Endometrial microvascular endothelial cells (primary cell): ENCODE measurements around the gene HLA-DMA. TPM values are rescaled to one million over a fixed set of nuclear protein-coding genes. Genes with fewer than 3 reads are reported as not detected.
"Not testable (repeated sequence)": the region's sequence is repeated elsewhere in the genome, so short reads cannot be mapped to it uniquely, and the experiment has no call there.

Experiments
- in situ Hi-C: cut with HindIII; loops from 2 replicates; pipeline ENCODE4 v1.10.0; 2017; ENCODE audit warnings: low sequenced_read_pairs, low pct_unique_long_range_greater_than_20kb; ENCODE audit errors: inconsistent ontology term
- total RNA-seq: library from RNA; depleted of rRNA; stranded (reverse); fragments of >200 nt; gene quantifications from one replicate; pipeline ENCODE4 v1.2.3, GENCODE V29; 2015; ENCODE audit errors: inconsistent ontology term

Gene HLA-DMA
- total RNA-seq, 1 donor from 2014 or later, result 7.3 TPM

GRCh38 chr6:32942555-32943123 is 10.3 kb downstream of the HLA-DMA start:
- in situ Hi-C loops, result not testable (repeated sequence)

DNA sequence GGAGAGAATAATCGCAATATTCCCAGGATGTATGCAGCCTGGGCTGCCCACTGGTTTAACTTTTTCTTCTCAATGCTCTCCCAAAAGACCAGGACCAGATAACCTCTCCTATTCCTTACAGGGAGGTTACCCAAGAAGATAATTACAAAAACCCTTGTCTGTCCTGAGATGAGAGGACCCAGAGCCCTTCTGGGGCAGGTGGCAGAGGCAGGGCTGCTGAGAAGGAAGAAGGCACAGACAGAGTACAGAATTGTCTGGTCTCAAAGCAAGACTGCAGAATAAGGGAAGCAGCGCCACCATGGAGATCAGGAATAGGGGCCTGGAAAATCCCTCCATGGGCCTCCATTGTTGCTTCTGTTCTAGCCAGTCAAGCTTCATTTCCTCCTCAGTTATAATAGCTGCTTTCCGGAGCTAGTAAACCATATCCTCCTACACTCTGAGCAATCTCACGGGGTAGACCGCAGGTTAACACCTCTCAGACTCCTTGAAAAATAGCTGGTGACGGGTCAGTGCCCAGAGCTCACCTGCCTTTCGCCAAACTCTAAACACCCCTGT is 11.6 kb downstream of the HLA-DMA start:
- in situ Hi-C loops, result no loop called here

DNA sequence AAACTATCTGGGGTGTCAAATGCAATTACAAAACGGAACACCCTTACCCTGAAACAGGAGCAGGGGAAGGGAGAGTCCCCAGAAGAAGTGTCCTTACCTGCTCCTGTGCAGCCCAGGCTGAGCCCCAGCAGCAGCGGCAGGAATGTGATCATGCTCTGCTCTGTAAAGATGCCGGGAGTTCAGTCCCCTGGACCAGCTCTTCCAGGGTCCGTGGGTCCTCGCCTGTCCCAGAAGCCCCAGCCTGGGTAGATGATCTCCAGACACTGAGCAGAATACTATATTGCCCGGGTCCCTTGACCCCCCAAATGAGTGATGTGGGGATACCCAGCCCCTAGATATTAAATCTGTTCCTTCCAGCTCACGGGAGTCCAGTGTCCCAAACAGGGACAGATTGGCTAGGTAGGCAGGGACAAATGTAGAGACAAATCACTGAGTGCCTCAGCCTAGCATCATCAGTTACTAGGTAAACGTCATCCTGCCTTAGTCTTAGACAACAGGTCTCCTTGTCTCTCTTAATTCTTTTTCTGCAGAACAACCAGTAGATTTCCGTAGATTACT is 12.2 kb downstream of the HLA-DMA start, which contains the start of gene HLA-DMB:
Gene HLA-DMB, minus strand, starts transcription at position 373 of the 558 bp plus-strand sequence. Its CDS starts 221 bp downstream, at position 152.
- in situ Hi-C loops, result no loop called here

DNA sequence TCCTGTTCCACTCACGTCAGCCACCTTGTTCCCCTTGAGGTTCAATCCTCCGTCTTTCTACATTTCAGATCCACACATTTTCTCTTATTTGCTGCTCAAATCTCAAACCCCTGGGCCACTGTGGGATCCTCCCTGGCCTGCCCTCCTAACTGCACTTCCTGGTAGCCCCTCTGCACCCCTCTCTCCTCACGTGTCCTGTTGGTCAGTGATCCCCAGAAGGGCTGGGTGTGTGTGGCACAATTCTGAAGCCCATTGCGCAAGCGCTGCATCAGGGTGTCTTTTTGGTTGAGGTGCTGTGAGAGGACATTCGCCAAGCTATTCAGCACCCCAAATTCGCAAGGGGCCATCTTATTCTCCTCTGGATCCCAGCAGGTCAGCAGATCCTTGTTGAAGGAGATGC is 14.4 kb downstream of the HLA-DMA start:
- in situ Hi-C loops, result no loop called here

- in situ Hi-C loops, result no loop called here
Measured at GRCh38 chr6:32937230-32937633, 15.7 kb downstream of the HLA-DMA start.

- in situ Hi-C loops, result no loop called here
Measured at GRCh38 chr6:32936239-32937152, 16.4 kb downstream of the HLA-DMA start.

- in situ Hi-C loops, result no loop called here
Measured at GRCh38 chr6:32935551-32936238, 17.2 kb downstream of the HLA-DMA start.

- in situ Hi-C loops, result no loop called here
Measured at GRCh38 chr6:32933661-32934085, 19.2 kb downstream of the HLA-DMA start.

DNA sequence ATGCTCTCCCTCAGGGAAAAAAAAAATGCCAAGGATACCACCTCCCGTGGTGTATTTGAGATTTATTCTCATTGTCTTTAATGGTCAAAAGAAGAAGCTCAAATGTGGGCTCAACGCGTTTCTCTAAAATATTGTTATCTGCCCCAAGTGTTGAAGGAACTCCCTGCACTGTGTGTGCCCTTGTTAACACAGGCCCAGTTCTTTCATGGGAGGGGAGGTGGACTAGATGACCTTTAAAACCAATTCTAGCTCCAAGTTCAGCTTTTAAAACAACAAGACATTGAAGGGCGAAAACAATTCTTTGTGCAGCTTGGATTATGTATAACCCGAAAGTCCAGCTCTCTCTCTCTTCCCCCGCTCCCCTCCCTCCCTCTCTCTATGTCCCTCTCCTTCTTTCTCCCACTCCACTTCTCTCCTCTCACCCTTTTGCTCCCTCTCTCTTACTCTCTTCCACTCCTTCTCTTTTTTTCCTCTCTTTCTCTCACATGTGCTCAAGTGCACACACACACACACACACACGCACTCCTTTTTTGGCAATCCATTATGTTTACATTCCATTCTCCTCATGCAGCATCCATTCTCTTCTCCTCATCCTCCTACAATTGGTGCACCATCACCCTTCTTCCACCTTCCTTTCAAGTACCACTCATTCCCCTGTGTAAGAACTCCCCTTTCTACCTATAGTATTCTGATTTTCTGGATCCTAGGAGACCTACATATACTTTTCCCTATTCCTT is 20.6 kb downstream of the HLA-DMA start:
- in situ Hi-C loops, result no loop called here

GRCh38 chr6:32931211-32931610 is 21.7 kb downstream of the HLA-DMA start:
- in situ Hi-C loops, result no loop called here

GRCh38 chr6:32922083-32922482 is 30.8 kb downstream of the HLA-DMA start:
- in situ Hi-C loops, result no loop called here

- in situ Hi-C loops, result no loop called here
Measured at GRCh38 chr6:32920715-32921114, 32.2 kb downstream of the HLA-DMA start.

GRCh38 chr6:32912951-32913350 is 39.9 kb downstream of the HLA-DMA start:
- in situ Hi-C loops, result no loop called here

- in situ Hi-C loops, result no loop called here
Measured at GRCh38 chr6:32908897-32909296, 44.0 kb downstream of the HLA-DMA start.

GRCh38 chr6:32906539-32906938 is 46.4 kb downstream of the HLA-DMA start:
- in situ Hi-C loops, result no loop called here

- in situ Hi-C loops, result no loop called here
Measured at GRCh38 chr6:32905078-32905477, 47.8 kb downstream of the HLA-DMA start.

DNA sequence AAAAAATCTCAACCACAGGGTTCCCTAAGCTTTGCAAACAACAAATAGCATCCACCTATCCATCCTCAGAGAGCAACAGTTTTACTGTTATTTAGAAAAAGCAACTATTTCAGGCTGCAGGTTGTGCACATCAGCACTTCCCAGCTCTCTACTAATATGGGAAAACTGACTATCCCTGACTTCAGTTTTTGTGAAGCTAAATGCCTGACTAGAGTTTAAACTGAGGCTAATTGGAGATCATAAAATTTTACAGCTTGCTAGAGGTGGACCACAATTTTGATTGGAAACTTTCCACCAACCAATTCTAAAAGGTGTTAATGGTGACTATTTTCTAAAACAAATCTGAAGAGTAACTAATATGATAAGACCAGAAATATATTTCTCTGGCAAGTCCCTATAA is 48.9 kb downstream of the HLA-DMA start:
- in situ Hi-C loops, result no loop called here
